Keratinocyte (primary cell): ENCODE results near the gene B4GALNT4. TPM values are rescaled to one million over a fixed set of nuclear protein-coding genes. Genes with fewer than 3 reads are reported as not detected.

Experiments used
- DNase-seq: peaks from one replicate; pipeline ENCODE4 v3.0.0-alpha.2; 2011; ENCODE audit warnings: low read depth, missing footprints, low spot score
- FAIRE-seq: peaks from 2 replicates; lab custom pipeline; 2011; peaks lifted over from hg19 to GRCh38; lab: Jason Lieb, UNC
- H2AFZ ChIP-seq: 2 replicates; pipeline ENCODE4 v1.6.0; 2012; ENCODE audit warnings: low read length, control low read depth, inconsistent platforms; ENCODE audit not compliant: control insufficient read depth
- H3K27ac ChIP-seq: 2 replicates; pipeline ENCODE4 v1.5.1; 2011; ENCODE audit warnings: low read length; ENCODE audit not compliant: control insufficient read depth, insufficient read depth
- H3K27me3 ChIP-seq: 3 replicates; pipeline ENCODE4 v1.6.0; 2011; ENCODE audit warnings: low read length; ENCODE audit not compliant: control insufficient read depth, insufficient read depth; ENCODE audit errors: extremely low read depth
- H3K36me3 ChIP-seq, 2 experiments: 2 replicates in 1 of 2; 3 replicates in 1 of 2; pipeline ENCODE4 v1.5.1; 2011; ENCODE audit warnings: low read length in 2 of 2, mild to moderate bottlenecking in 1 of 2; ENCODE audit not compliant: control insufficient read depth in 2 of 2, insufficient read depth in 2 of 2; ENCODE audit errors: extremely low read depth in 1 of 2
- H3K4me1 ChIP-seq: 3 replicates; pipeline ENCODE4 v1.5.1; 2011; ENCODE audit warnings: low read length; ENCODE audit not compliant: control insufficient read depth, insufficient read depth; ENCODE audit errors: extremely low read depth
- H3K4me2 ChIP-seq: 3 replicates; pipeline ENCODE4 v1.6.0; 2011; ENCODE audit warnings: low read depth, low read length; ENCODE audit not compliant: control insufficient read depth, insufficient read depth; ENCODE audit errors: extremely low read depth
- H3K4me3 ChIP-seq, 3 experiments: fragments of 200-600 bp in 1 of 3; sonication (generic) in 1 of 3; 2 replicates in 2 of 3; 3 replicates in 1 of 3; pipeline ENCODE4 v1.5.1; 2011 to 2016; ENCODE audit warnings: low read length in 3 of 3, mild to moderate bottlenecking in 3 of 3, control low read depth in 2 of 3, inconsistent platforms in 1 of 3, low read depth in 1 of 3, mixed read lengths in 1 of 3, mixed run types in 1 of 3, moderate library complexity in 1 of 3; ENCODE audit not compliant: control insufficient read depth in 2 of 3, insufficient read depth in 2 of 3; ENCODE audit errors: extremely low read depth in 1 of 3
- H3K79me2 ChIP-seq: 2 replicates; pipeline ENCODE4 v1.6.0; 2012; ENCODE audit warnings: low read length; ENCODE audit not compliant: control insufficient read depth, insufficient read depth
- H3K9ac ChIP-seq: 3 replicates; pipeline ENCODE4 v1.6.0; 2011; ENCODE audit warnings: low read length; ENCODE audit not compliant: control insufficient read depth, insufficient read depth; ENCODE audit errors: extremely low read depth
- H3K9me1 ChIP-seq: 3 replicates; pipeline ENCODE4 v1.6.0; 2011; ENCODE audit warnings: low read length; ENCODE audit not compliant: control insufficient read depth, insufficient read depth; ENCODE audit errors: extremely low read depth
- H3K9me3 ChIP-seq: 2 replicates; pipeline ENCODE4 v1.5.1; 2012; ENCODE audit warnings: low read depth, low read length; ENCODE audit not compliant: control insufficient read depth
- H4K20me1 ChIP-seq: 3 replicates; pipeline ENCODE4 v1.6.0; 2011; ENCODE audit warnings: low read length; ENCODE audit not compliant: control insufficient read depth, insufficient read depth; ENCODE audit errors: extremely low read depth
- EZH2 ChIP-seq: IDR thresholded peaks from one replicate; pipeline ENCODE4 v1.6.1; 2012; ENCODE audit warnings: inconsistent platforms, mild to moderate bottlenecking, low read length, moderate library complexity
- dilution Hi-C: fragments of 300-500 bp; cut with MboI; formaldehyde crosslinking; loops from one replicate; pipeline ENCODE4 v1.7.0; 2020; ENCODE audit warnings: low sequenced_read_pairs; ENCODE audit not compliant: extremely low pct_ligation_motif_present
- polyA plus RNA-seq, 5 experiments: library from polyadenylated mRNA; depleted of rRNA in 3 of 5; stranded (reverse) in 3 of 5; stranded (forward) in 1 of 5; unstranded in 1 of 5; fragments of >200 nt; gene quantifications; 1 replicate in 1 of 5; 2 replicates in 3 of 5; 3 replicates in 1 of 5; pipeline versions ENCODE4 v1.2.1 to v1.2.3, GENCODE V29; 2011 to 2012; ENCODE audit warnings: missing spikeins in 2 of 5, low read depth in 1 of 5, low replicate concordance in 1 of 5
- TF ChIP-seq, protein P1 (sequence below), 3 experiments: IDR thresholded peaks in 1 of 3; conservative IDR thresholded peaks in 1 of 3; optimal IDR thresholded peaks in 1 of 3; 2 replicates in 2 of 3; 3 replicates in 1 of 3; pipeline versions ENCODE3 to v1.5.1; 2011; ENCODE audit warnings: low read length in 3 of 3, mild to moderate bottlenecking in 3 of 3, moderate library complexity in 2 of 3, control low read depth in 1 of 3, inconsistent platforms in 1 of 3; ENCODE audit not compliant: insufficient read depth in 2 of 3; ENCODE audit errors: extremely low read depth in 1 of 3

The B4GALNT4 gene
- polyA plus RNA-seq, 1 donor (not counting 4 experiments of a cell fraction or from before 2014, with no cell fraction given) = 7.3 TPM

GRCh38 chr11:334264-334994 is 34.9 kb upstream of the B4GALNT4 start:
- no peak overlapping the region for H3K4me3 ChIP-seq
- peak overlapping the region; percentile 53 for H2AFZ ChIP-seq
- peak overlapping the region; percentile 8 for H3K4me2 ChIP-seq
- no peaks in the 10 kb centered on the region for H3K79me2 ChIP-seq
- H4K20me1 ChIP-seq = no peaks in the 10 kb centered on the region
- FAIRE-seq (no peak), DNase-seq (no peak)
- H3K9me1 ChIP-seq = no peaks in the 10 kb centered on the region
- dilution Hi-C loops = no loop called here
- no peak overlapping the region for H3K27ac ChIP-seq
- H3K36me3 ChIP-seq = no peaks in the 10 kb centered on the region
- peaks cover 4% of the 10 kb centered on the region for H3K27me3 ChIP-seq
- peaks cover 2% of the 10 kb centered on the region for H3K9me3 ChIP-seq
- TF ChIP-seq EZH2 = no peak
- TF ChIP-seq, protein P1, sequence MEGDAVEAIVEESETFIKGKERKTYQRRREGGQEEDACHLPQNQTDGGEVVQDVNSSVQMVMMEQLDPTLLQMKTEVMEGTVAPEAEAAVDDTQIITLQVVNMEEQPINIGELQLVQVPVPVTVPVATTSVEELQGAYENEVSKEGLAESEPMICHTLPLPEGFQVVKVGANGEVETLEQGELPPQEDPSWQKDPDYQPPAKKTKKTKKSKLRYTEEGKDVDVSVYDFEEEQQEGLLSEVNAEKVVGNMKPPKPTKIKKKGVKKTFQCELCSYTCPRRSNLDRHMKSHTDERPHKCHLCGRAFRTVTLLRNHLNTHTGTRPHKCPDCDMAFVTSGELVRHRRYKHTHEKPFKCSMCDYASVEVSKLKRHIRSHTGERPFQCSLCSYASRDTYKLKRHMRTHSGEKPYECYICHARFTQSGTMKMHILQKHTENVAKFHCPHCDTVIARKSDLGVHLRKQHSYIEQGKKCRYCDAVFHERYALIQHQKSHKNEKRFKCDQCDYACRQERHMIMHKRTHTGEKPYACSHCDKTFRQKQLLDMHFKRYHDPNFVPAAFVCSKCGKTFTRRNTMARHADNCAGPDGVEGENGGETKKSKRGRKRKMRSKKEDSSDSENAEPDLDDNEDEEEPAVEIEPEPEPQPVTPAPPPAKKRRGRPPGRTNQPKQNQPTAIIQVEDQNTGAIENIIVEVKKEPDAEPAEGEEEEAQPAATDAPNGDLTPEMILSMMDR (optimal IDR thresholded peaks at IDR 0.05 in 1 of 3, IDR thresholded peaks at IDR 0.05 in 1 of 3, conservative IDR thresholded peaks at IDR 0.05 in 1 of 3; ENCODE audit: extremely low read depth in 1 of 3, insufficient read depth in 2 of 3, low read length in 3 of 3) = no peak
- H3K9ac ChIP-seq = no peak overlapping the region
- H3K4me1 ChIP-seq = peaks cover 3% of the 10 kb centered on the region

DNA sequence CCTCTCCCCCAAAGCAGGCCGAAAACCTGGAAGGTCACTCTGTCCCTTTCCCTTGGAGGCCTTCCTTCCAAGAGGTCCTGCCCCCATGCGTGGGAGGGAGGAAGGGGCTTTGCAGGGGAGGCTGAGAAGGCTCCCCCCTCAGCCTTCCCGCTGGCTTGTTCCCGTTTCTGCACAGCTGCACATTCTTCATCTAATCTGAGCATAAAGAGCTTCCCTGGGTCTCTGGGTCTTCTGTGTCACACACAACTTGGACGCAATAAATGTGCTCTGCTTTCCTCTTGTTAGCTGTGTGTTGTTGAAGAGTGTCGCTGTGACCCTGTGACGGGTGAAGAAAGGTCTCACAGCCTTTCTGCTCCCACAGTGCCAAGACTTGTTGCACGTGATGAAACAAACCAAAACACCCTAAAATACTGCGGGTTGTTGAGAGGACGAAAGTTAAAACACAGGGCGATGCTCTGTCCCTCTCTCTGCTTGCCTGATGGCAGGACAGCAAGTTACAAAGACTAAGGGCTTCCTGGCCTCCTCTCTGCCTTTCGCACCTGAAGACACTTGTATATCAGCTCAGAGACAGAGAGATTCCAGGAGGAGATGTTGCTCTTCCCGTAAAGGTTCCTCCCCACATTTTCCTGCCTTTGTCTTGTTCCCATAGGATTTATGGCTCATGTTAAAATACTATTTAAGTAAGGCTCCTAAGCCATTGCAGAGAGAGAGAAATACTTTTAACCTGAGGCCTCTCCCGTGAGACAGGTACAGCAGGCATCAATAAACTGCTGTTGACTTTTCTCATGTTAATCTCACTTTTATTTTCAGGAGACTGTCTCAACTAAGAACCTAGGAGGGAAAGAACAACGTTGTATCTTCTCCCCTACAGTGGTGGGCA is 33.3 kb upstream of the B4GALNT4 start:
- H3K27ac ChIP-seq = no peak overlapping the region
- dilution Hi-C loops = no loop called here

More for the DNA sequence above, 33.3 kb upstream of the B4GALNT4 start:
- Histone ChIP-seq H3K4me1 (peaks cover 3% of the 10 kb centered on the region), H2AFZ (no peak overlapping the region), H4K20me1 (no peaks in the 10 kb centered on the region), H3K9me3 (peaks cover 2% of the 10 kb centered on the region), H3K36me3 (no peaks in the 10 kb centered on the region), H3K4me2 (no peak overlapping the region), H3K4me3 (no peak overlapping the region), H3K9me1 (no peaks in the 10 kb centered on the region), H3K79me2 (no peaks in the 10 kb centered on the region), H3K9ac (no peak overlapping the region), H3K27me3 (peaks cover 4% of the 10 kb centered on the region)
- FAIRE-seq = no peak
- DNase-seq = no peak
- TF ChIP-seq, protein P1 (optimal IDR thresholded peaks at IDR 0.05 in 1 of 3, IDR thresholded peaks at IDR 0.05 in 1 of 3, conservative IDR thresholded peaks at IDR 0.05 in 1 of 3; ENCODE audit: extremely low read depth in 1 of 3, insufficient read depth in 2 of 3, low read length in 3 of 3) = no peak
- no peak for TF ChIP-seq EZH2
